Measurements from ENCODE around the gene KREMEN1. TPM values are rescaled to one million over a fixed set of nuclear protein-coding genes. Genes with fewer than 3 reads are reported as not detected.
"Not testable (repeated sequence)": the region's sequence is repeated elsewhere in the genome, so short reads cannot be mapped to it uniquely, and the experiment has no call there.

Gene KREMEN1
- total RNA-seq, 4 donors from 2014 or later: 11.1 to 23.8 (median 13.9) TPM

GRCh38 chr22:29030618-29031226, 42.1 kb upstream of the KREMEN1 start:
- no peak for TF ChIP-seq CTCF (IDR thresholded peaks at IDR 0.05)
- no peak for DNase-seq (ENCODE audit: low spot score)
- ATAC-seq (ENCODE audit: low FRiP score): peak; percentile 58

- ATAC-seq (ENCODE audit: low FRiP score) (peak; percentile 95), DNase-seq (ENCODE audit: low spot score) (peak; percentile 31)
- TF ChIP-seq CTCF (IDR thresholded peaks at IDR 0.05): no peak
Observed at GRCh38 chr22:29031227-29032011, 41.4 kb upstream of the KREMEN1 start.

DNA sequence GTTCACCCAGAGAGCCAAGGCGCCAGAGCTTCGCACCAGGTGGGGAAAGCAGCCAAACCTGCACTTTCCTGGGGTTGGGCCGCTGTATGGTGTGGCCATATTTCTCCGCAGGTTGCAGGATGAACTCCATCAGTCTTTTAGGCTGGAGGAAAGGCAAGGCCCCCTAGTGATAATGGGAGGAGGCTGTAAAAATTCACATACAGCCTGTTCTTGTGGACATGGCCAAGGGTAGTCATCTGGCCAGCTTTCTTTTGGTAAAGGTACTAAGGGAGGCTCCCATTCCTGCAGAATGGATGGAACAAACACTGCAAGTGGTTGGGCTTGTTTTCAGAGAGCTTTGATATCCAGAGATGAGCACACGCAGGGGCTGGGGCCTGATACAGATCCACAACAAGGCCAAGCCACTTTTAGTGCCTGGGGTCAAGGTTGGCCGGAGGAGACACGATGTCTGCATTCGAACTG, 40.8 kb upstream of the KREMEN1 start:
- no peak for ATAC-seq (ENCODE audit: low FRiP score)
- DNase-seq (ENCODE audit: low spot score): no peak
- no peak for TF ChIP-seq CTCF (IDR thresholded peaks at IDR 0.05)

DNA sequence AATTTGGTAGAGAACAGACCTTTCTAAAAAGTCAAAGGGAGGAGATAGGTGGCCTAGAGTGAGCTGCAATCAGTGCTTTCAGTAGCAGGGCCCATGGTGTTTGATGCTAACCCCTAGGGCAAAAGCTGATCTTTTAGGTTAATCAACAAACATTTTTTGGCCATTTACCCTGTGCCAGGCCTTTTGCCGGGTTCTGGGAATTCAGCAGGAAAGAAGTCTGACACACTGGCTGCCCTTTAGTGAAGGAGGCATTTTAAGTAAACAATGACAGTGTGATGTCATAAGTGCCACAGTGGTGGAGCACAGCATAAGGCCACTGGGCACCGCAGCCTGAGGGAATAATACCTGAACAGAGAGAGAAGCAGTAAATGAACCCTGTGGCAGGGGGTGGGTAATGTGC, 40.3 kb upstream of the KREMEN1 start:
- ATAC-seq (ENCODE audit: low FRiP score): no peak
- DNase-seq (ENCODE audit: low spot score): no peak
- TF ChIP-seq CTCF (IDR thresholded peaks at IDR 0.05): no peak

- no peak for ATAC-seq (ENCODE audit: low FRiP score)
Observed at GRCh38 chr22:29037340-29037932, 35.4 kb upstream of the KREMEN1 start.

DNA sequence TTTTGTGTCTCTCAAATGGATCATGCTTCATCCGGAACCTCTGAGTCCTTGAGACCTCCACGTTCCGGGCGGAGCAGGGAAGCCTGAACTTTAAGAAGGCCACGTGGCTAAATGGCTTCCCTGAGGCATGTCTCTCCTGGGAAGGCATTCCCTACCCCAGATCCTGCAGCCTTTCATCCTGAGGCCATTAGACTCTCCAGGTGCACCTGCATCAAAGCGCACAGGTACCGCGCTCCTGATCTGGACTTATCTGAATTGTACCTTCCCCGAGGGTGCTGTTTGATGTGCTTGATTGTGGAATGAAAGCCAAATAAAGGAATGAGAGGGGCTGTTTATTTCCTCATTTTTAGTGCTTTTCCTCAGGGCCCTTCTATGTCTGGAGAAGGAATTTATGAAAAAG, 33.7 kb upstream of the KREMEN1 start:
- ATAC-seq (ENCODE audit: low FRiP score) (no peak), DNase-seq (ENCODE audit: low spot score) (no peak)
- TF ChIP-seq CTCF (IDR thresholded peaks at IDR 0.05): no peak

More at GRCh38 chr22:29037340-29037932, 35.4 kb upstream of the KREMEN1 start:
- DNase-seq (ENCODE audit: low spot score): no peak
- no peak for TF ChIP-seq CTCF (IDR thresholded peaks at IDR 0.05)

DNA sequence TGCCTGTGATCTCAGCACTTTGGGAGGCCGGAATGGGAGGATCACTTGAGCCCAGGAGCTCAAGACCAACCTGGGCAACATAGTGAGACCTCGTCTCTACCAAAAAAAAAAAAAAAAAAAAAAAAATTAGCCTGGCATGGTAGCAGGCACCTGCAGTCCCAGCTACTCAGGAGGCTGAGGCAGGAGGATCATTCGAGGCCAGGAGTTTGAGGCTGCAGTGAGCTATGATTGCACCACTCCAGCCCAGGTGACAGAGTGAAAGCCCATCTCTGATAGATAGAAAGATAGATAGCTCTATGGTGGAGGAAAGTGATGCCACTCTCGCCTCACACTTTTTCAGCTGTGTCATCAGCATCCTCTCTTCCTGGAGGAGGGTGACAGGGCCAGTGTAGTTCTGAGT, 33.2 kb upstream of the KREMEN1 start:
- not testable (repeated sequence) for DNase-seq (ENCODE audit: low spot score); ATAC-seq (ENCODE audit: low FRiP score)

All from omental fat pad (tissue), 4 donors.